ENCODE data around the gene TGM2. TPM values are rescaled to one million over a fixed set of nuclear protein-coding genes. Genes with fewer than 3 reads are reported as not detected.

TGM2 gene
- total RNA-seq, 1 donor from 2014 or later: 92.8 TPM

- no peak for DNase-seq (ENCODE audit: extremely low spot score in 2 of 2)
- Histone ChIP-seq H3K36me3 (no peaks in the 10 kb centered on the region), H3K4me3 (no peak overlapping the region), H3K4me1 (peaks cover 12% of the 10 kb centered on the region), H3K9me3 (no peaks in the 10 kb centered on the region), H3K27me3 (no peaks in the 10 kb centered on the region), H3K27ac (no peak overlapping the region)
- TF ChIP-seq CTCF (IDR thresholded peaks at IDR 0.05) (no peak), POLR2AphosphoS5 (IDR thresholded peaks at IDR 0.05; ENCODE audit: insufficient read depth in 1 of 2, low read depth in 1 of 2) (no peak), POLR2A (IDR thresholded peaks at IDR 0.05) (no peak)
- intact Hi-C loops (cut with DNase I): no loop called here
These were observed 44.5 kb downstream of the TGM2 start for GRCh38 chr20:38120625-38120988.

GRCh38 chr20:38119446-38119845 lies 45.6 kb downstream of the TGM2 start:
- Histone ChIP-seq H3K36me3 (no peaks in the 10 kb centered on the region), H3K27me3 (no peaks in the 10 kb centered on the region), H3K4me3 (no peak overlapping the region), H3K9me3 (no peaks in the 10 kb centered on the region), H3K27ac (no peak overlapping the region), H3K4me1 (peaks cover 7% of the 10 kb centered on the region)
- peak in 1 of 2 donors; percentile 65 for DNase-seq (ENCODE audit: extremely low spot score in 2 of 2)
- TF ChIP-seq POLR2AphosphoS5 (IDR thresholded peaks at IDR 0.05; ENCODE audit: insufficient read depth in 1 of 2, low read depth in 1 of 2) (no peak), CTCF (IDR thresholded peaks at IDR 0.05) (no peak), POLR2A (IDR thresholded peaks at IDR 0.05) (no peak)
- intact Hi-C loops (cut with DNase I): no loop called here

GRCh38 chr20:38117635-38118034 lies 47.4 kb downstream of the TGM2 start:
- H3K4me3 ChIP-seq: no peak overlapping the region
- intact Hi-C loops (cut with DNase I): no loop called here
- no peaks in the 10 kb centered on the region for H3K9me3 ChIP-seq
- TF ChIP-seq POLR2AphosphoS5 (IDR thresholded peaks at IDR 0.05; ENCODE audit: insufficient read depth in 1 of 2, low read depth in 1 of 2) (no peak), POLR2A (IDR thresholded peaks at IDR 0.05) (no peak), CTCF (IDR thresholded peaks at IDR 0.05) (no peak)
- no peaks in the 10 kb centered on the region for H3K27me3 ChIP-seq
- H3K4me1 ChIP-seq: peaks cover 7% of the 10 kb centered on the region
- DNase-seq (ENCODE audit: extremely low spot score in 2 of 2): peak in 1 of 2 donors; percentile 25
- H3K27ac ChIP-seq: no peak overlapping the region
- no peaks in the 10 kb centered on the region for H3K36me3 ChIP-seq

- TF ChIP-seq CTCF (IDR thresholded peaks at IDR 0.05): no peak
- no peak for TF ChIP-seq POLR2A (IDR thresholded peaks at IDR 0.05)
- no peak for TF ChIP-seq POLR2AphosphoS5 (IDR thresholded peaks at IDR 0.05; ENCODE audit: insufficient read depth in 1 of 2, low read depth in 1 of 2)
- Histone ChIP-seq H3K4me3 (no peak overlapping the region), H3K27me3 (no peaks in the 10 kb centered on the region), H3K9me3 (no peaks in the 10 kb centered on the region), H3K4me1 (peaks cover 7% of the 10 kb centered on the region), H3K36me3 (no peaks in the 10 kb centered on the region), H3K27ac (no peak overlapping the region)
- DNase-seq (ENCODE audit: extremely low spot score in 2 of 2): no peak
- intact Hi-C loops (cut with DNase I): no loop called here
These were observed 47.9 kb downstream of the TGM2 start for GRCh38 chr20:38117205-38117604.

- TF ChIP-seq CTCF (IDR thresholded peaks at IDR 0.05): no peak
- no peak for TF ChIP-seq POLR2AphosphoS5 (IDR thresholded peaks at IDR 0.05; ENCODE audit: insufficient read depth in 1 of 2, low read depth in 1 of 2)
- TF ChIP-seq POLR2A (IDR thresholded peaks at IDR 0.05): no peak
- no peak for DNase-seq (ENCODE audit: extremely low spot score in 2 of 2)
- Histone ChIP-seq H3K27ac (no peak overlapping the region), H3K4me1 (peaks cover 9% of the 10 kb centered on the region), H3K36me3 (no peaks in the 10 kb centered on the region), H3K4me3 (no peak overlapping the region), H3K27me3 (no peaks in the 10 kb centered on the region), H3K9me3 (no peaks in the 10 kb centered on the region)
- intact Hi-C loops (cut with DNase I): no loop called here
These were observed 48.5 kb downstream of the TGM2 start for GRCh38 chr20:38116409-38117165.
